Measurements from ENCODE around the gene HSPA1A. TPM values are rescaled to one million over a fixed set of nuclear protein-coding genes. Genes with fewer than 3 reads are reported as not detected.

The HSPA1A gene
- total and polyA plus RNA-seq, 9 of the 15 experiments (the other 6 are each of a cell fraction or from before 2014, with no cell fraction given): 2.2 to 273 (median 107) TPM

DNA sequence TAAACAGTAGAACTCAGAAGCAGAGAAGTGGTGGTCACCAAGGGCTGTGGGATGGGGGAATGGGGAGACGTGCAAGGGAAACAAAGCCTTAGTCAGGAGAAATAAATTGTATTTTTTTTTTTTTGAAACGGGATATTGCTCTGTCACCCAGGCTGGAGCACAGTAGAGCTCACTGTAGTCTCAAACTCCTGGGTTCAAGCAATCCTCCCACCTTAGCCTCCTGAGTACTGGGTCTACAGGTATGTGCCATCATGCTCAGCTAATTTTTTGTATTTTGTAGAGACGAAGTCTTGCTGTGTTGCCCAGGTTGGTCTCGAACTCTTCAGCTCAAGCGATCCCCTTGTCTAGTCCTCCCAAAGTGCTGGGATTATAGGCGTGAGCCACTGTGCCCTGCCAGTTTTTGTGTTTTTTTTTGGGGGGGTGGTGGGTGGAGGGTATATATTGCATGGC is 15.6 kb downstream of the HSPA1A start (continued):
- TF ChIP-seq ILK (tag; IDR thresholded peaks at IDR 0.05; ENCODE audit: borderline replicate concordance, low read depth) (no peak), KLF13 (tag; IDR thresholded peaks at IDR 0.05; ENCODE audit: borderline replicate concordance, low read depth) (no peak), PHTF2 (CRISPR knock-in tag; IDR thresholded peaks at IDR 0.05) (peak; percentile 90; the same call in 1 of the 2 replicates)

DNA sequence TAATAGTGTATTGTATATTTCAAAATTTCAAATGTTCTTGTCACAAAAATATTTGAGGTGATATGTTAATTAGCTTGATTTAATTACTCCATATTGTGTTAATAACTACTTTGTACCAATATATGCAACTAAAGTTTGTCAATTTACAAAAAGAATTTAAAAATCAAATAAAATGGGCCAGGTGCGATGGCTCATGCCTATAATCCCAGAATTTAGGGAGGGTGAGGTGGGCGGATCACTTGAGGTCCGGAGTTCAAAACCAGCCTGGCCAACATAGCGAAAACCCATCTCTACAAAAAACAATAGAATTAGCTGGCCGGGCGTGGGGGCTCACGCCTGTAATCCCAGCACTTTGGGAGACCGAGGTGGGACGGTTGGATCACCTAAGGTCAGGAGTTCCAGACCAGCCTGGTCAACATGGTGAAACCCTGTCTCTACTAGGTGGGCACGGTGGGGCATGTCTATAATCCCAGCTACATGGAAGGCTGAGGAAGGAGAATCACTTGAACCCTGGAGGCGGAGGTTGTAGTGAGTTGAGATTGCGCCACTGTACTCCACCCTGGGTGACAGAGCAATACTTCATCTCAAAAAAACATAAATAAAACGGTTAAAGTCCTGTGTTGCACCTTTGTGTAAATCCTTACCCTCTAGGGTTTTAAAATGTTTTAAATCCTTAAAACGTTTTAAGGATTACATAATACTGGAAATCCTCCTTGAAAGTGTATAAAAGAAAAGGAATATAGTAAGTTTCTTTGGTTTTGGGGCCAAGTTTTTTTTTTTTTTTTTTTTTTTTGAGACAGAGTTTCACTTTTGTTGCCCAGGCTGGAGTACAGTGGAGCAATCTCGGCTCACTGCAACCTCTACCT is 16.2 kb downstream of the HSPA1A start:
- Histone ChIP-seq H2AFZ (ENCODE audit: low read depth, low read length) (no peak overlapping the region), H4K20me1 (replicated peaks; ENCODE audit: control insufficient read depth, insufficient read depth, low read length) (peaks cover 7% of the 10 kb centered on the region; the same call in 1 of the 2 replicates), H3K9me3 (replicated peaks; ENCODE audit: control insufficient read depth, insufficient read depth, low read depth, low read length) (no peaks in the 10 kb centered on the region; the same call in 1 of the 2 replicates), H3K4me2 (ENCODE audit: insufficient read depth, low read length) (peak overlapping the region; percentile 77), H3K9ac (ENCODE audit: insufficient read depth in 1 of 2, low read depth in 2 of 2, low read length in 2 of 2) (peak overlapping the region; percentile 70 to 85), H3K27me3 (ENCODE audit: control insufficient read depth in 2 of 2, insufficient read depth in 2 of 2, low read length in 2 of 2) (no peaks in the 10 kb centered on the region), H3K79me2 (ENCODE audit: control insufficient read depth, insufficient read depth, low read length) (peaks cover 69% of the 10 kb centered on the region), H3K27ac (ENCODE audit: extremely low read depth, low read depth, low read length) (peak overlapping the region; percentile 66), H3K9me1 (ENCODE audit: control insufficient read depth, insufficient read depth, low read length) (no peaks in the 10 kb centered on the region), H3K36me3 (ENCODE audit: control insufficient read depth, insufficient read depth, low read length) (peaks cover 35% of the 10 kb centered on the region), H3K4me3 (peak overlapping the region; percentile 52), H3K4me1 (replicated peaks in 1 of 2; ENCODE audit: control insufficient read depth in 2 of 2, insufficient read depth in 2 of 2, low read length in 2 of 2) (peaks cover 25 to 44% of the 10 kb centered on the region in 2 experiments)
- DNase-seq (ENCODE audit: extremely low read depth in 1 of 4, low spot score in 3 of 4) (peak in 1 of 4 experiments; percentile 65), ATAC-seq (no peak), FAIRE-seq (no peak)
- intact Hi-C loops (cut with micrococcal nuclease): loop anchor here (2.0 kb wide), 1 partner anchor 141 kb away; no protein-coding TSS in a partner anchor
- no TSS peak for BruUV-seq (replicated peaks)
- WGBS (ENCODE audit: insufficient coverage, low coverage, missing lambda C conversion rate): 10% methylated on average over 15 of the region's 15 CpGs
- in situ Hi-C loops (cut with MboI): no loop called here
- ChIA-PET POLR2A (interaction anchor here (0.6 to 13.1 kb wide), 38 partner anchors 10 to 500 kb away, joined by 3 to 229 read pairs (median 4); partner anchors contain the start of genes BAG6, C6orf47, CLIC1 and DDAH2), CTCF (ENCODE audit: low intra/inter-chr PET ratio) (interaction anchor here (1.9 to 2.8 kb wide), 2 partner anchors 36 to 59 kb away, joined by 10 to 24 read pairs; partner anchors contain the start of gene VARS1)
- TF ChIP-seq ETV5 (CRISPR knock-in tag; IDR thresholded peaks at IDR 0.05; ENCODE audit: low read depth) (no peak), HMG20A (CRISPR knock-in tag; conservative IDR thresholded peaks at IDR 0.05) (0 out of 2 replicates have a peak, but pooled peaks have one; percentile 50), PHTF2 (CRISPR knock-in tag; IDR thresholded peaks at IDR 0.05) (0 out of 2 replicates have a peak, but pooled peaks have one; percentile 61), TAF1 (IDR thresholded peaks at IDR 0.05; ENCODE audit: control insufficient read depth, extremely low read depth, insufficient read depth, low read length, severe bottlenecking) (no peak), SMC3 (conservative IDR thresholded peaks at IDR 0.05; ENCODE audit: insufficient read depth, low read depth, low read length) (no peak), FOXA3 (CRISPR knock-in tag; conservative IDR thresholded peaks at IDR 0.05 in 1 of 2, IDR thresholded peaks at IDR 0.05 in 1 of 2) (0 out of 4 replicates have a peak, but pooled peaks of 1 of the 2 experiments have one; percentile 14), SIN3B (IDR thresholded peaks at IDR 0.05; ENCODE audit: low read depth) (no peak)
- TF ChIP-seq, protein P1, sequence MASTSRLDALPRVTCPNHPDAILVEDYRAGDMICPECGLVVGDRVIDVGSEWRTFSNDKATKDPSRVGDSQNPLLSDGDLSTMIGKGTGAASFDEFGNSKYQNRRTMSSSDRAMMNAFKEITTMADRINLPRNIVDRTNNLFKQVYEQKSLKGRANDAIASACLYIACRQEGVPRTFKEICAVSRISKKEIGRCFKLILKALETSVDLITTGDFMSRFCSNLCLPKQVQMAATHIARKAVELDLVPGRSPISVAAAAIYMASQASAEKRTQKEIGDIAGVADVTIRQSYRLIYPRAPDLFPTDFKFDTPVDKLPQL (IDR thresholded peaks at IDR 0.05; ENCODE audit: extremely low read depth, insufficient read length): no peak
- TF ChIP-seq, protein P2, sequence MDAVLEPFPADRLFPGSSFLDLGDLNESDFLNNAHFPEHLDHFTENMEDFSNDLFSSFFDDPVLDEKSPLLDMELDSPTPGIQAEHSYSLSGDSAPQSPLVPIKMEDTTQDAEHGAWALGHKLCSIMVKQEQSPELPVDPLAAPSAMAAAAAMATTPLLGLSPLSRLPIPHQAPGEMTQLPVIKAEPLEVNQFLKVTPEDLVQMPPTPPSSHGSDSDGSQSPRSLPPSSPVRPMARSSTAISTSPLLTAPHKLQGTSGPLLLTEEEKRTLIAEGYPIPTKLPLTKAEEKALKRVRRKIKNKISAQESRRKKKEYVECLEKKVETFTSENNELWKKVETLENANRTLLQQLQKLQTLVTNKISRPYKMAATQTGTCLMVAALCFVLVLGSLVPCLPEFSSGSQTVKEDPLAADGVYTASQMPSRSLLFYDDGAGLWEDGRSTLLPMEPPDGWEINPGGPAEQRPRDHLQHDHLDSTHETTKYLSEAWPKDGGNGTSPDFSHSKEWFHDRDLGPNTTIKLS (IDR thresholded peaks at IDR 0.05; ENCODE audit: borderline replicate concordance, low read depth): no peak
- TF ChIP-seq, protein P3, sequence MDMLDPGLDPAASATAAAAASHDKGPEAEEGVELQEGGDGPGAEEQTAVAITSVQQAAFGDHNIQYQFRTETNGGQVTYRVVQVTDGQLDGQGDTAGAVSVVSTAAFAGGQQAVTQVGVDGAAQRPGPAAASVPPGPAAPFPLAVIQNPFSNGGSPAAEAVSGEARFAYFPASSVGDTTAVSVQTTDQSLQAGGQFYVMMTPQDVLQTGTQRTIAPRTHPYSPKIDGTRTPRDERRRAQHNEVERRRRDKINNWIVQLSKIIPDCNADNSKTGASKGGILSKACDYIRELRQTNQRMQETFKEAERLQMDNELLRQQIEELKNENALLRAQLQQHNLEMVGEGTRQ (CRISPR knock-in tag; IDR thresholded peaks at IDR 0.05): no peak
- TF ChIP-seq, protein P4, sequence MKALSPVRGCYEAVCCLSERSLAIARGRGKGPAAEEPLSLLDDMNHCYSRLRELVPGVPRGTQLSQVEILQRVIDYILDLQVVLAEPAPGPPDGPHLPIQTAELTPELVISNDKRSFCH (CRISPR knock-in tag; IDR thresholded peaks at IDR 0.05): no peak
- TF ChIP-seq, protein P4 (tag; IDR thresholded peaks at IDR 0.05): no peak
